Stimulated activated CD8-positive, alpha-beta memory T cell treated with anti-CD3 and anti-CD28 coated beads, Interleukin-15, amount 100 ng/mL, for 4 hours (primary cell): ENCODE data around the gene TNIK.
"Not testable (repeated sequence)": the region's sequence is repeated elsewhere in the genome, so short reads cannot be mapped to it uniquely, and the experiment has no call there.

Experiments used
- DNase-seq, 2 donors: peaks; one replicate each; pipeline ENCODE4 v3.0.0-alpha.2; 2020; ENCODE audit warnings: low read depth in 2 of 2

Gene TNIK

GRCh38 chr3:171384101-171384891 lies 75.9 kb downstream of the TNIK start:
- DNase-seq = no peak

DNA sequence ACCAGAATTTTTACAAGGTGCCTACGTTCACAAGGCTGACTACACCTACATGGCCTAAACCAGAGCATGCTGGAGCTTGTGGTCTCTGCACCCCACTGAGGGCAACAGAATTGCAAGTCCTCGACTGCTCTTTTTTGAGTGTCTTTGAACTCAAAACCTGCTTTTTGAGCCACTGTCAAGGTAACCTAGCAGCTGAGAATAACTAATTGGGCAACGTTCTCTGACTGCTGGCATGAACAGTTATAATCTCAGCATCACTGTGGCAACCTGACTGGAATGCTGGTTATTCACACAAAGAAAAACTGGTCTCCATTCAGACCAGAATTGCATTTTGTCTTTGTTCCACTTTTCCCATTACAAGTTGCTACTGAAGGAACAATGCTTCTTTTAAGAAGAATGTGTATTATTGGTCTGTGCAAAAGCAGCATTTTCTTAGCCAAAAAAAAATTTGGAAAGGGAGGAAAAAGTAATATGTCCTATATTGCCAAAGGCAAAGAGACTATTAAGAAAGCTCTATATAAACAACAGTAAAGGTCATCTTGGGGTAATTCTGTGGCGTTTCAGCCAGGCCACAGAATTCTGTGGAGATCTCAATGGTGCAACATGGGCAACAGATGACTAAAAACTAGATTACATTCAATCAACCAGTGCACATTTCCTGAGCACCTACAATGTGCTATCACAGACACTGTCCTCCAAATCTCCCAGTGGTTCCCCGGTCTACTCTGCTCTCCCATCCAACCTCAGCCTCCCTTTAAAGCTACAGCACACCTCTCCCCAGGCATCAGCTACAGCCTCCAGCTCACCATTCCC lies 76.8 kb downstream of the TNIK start:
- DNase-seq = no peak

DNA sequence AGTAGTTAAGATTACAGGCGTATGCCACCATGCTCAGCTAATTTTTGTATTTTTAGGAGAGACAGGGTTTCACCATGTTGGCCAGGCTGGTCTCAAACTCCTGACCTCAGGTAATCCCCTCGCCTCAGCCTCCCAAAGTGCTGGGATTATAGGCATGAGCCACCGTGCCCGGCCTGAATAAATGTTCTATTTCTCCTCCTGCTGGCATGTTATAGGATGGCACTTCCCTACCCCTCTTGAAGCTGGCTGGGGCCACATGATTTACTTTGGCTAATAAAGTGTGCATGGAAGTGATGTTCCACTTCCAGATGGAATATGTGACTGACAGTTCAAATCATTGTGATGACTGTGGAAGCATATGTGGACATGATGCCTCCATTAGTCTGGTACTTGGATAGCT lies 77.9 kb downstream of the TNIK start:
- not testable (repeated sequence) for DNase-seq

- no peak for DNase-seq
Observed at GRCh38 chr3:171380711-171381425, 79.3 kb downstream of the TNIK start.

GRCh38 chr3:171379961-171380483 lies 80.2 kb downstream of the TNIK start:
- DNase-seq = no peak

DNA sequence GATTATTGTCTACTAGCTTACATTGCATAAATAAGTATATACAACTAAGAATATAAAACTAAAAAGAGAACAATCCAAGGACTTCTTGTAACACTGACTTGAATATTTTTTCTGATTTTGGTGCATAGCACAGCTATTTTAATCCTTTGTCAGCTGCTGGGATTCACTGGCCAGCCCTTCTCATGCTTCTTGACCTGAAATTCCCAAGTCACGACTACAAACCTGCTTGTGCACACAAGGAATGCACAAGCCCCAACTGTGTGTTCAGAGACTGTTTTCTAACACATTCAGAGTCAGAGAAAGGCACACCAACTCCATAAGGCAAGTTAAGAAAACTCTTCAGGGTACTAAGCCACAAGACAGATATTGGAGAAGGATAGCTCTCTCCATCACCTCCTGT lies 80.9 kb downstream of the TNIK start:
- DNase-seq = no peak

DNA sequence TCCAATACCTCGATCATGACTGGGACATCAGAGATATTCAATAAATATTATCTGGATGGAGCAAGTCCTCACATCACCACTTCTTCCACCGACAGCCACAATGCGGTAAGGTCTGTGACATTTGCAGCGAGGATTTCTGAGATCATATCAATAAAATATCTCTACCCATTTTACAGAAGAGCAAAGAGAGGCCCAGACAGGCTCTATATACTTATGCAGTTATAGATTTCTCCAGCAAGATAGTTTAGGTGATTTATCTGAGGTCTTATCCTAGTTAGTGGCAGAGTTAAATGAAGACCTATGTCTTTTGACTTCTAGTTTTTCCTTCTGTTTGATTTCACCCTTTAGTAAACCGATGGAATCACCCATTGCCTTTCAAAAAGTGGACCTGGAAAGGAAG lies 81.6 kb downstream of the TNIK start:
- no peak for DNase-seq

DNA sequence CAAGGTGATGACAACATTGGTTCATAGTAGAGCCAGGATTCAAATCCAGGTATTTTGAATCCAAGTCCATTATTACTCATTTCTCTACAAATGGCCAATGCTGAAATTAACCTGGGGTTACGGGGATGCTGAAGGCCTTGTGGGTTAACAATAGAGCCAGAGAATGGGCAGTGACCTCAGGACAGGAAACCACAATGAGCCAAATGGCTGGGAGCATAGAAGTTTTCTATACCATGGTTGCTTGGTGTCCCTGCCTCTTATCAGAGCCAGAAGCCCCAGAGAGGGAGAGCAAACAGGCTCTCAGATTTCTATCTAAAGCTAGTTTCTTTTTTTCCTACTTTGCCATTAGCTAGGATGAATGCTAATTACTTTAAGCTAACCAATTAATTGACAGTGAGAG lies 82.3 kb downstream of the TNIK start:
- no peak for DNase-seq

DNA sequence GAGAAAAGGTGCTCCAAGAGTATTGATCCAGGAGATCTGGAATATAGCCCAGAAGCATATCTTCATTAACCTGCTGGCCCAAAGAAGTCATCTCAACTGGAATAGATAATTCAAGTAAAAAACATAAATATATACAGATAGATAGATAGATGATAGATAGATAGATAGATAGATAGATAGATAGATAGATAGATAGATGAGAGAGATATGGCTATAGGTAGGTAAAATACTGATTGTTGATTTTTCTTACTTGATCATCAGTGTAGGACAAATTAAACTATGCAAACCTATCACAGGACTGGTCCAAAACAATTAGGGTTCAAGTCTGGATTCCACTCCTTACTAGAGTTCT lies 83.6 kb downstream of the TNIK start:
- DNase-seq = no peak

DNA sequence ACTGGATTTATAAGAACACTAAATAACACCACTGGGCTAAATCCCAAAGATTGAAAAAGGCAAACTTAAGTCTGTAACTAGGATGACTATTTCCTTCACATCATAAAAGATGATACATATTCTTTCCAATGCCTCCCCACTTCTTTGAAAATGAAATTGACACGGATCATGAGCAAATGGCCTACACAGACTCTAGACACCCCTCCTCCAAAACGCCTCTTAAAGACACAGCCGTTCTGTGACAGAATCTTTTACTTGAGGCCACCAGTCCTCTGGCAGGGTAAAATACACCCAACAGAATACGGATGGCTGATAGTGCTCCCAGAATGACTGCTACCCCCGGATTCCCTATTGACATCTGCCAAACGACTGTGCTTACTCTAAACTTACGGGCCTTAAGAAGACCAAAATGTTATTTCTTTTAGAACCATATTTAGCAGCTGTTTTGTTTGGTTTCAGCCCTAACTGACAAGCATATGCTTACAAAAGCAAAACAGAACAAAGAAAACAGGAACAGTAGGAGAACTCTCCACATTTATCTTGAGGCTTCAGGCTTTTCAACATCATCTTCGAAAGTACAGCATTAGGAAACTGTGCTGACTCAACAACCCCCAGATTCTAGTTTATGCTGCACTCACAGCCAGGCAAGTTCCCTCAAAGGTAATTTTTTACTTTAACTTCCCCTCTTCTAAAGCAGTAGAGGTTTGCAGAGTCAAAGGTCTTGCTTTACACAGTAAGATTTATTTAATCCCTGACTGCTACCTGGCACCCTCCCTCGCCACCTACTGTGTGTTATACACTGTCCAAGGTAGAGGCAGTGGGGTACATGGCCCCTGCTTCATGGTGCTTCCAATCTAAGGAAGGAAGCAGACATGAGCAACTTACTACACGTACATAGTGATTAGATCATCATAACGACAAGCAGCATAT lies 84.3 kb downstream of the TNIK start:
- DNase-seq = no peak

DNA sequence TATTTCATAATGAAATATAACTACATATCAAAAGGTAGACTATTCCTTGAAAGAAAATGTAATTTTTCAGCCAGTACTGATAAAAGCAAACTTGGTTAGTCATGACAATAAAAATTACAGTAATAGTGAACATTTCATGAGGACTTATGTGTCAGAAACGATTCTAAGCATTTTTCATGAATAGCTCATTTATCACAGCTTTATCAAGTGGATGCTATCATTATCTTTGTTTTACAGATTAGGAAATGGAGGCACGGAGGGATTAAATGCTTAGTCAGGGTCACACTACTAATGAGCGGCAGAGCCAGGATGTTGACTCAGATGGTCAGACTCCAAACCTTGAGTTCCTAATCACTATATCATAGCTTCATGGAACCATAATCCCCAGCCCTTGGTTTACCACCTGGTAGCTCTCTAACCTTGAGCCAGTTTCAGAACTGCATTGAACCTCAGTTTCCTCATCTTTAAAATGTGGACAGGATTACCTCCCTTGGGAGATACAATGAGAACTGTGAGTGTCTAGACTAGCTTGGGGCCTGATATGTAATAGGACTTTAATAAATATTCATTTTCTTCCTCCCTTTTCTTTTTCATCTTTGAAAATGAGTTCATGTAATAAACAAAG lies 85.4 kb downstream of the TNIK start:
- no peak for DNase-seq

GRCh38 chr3:171374260-171374659 lies 85.9 kb downstream of the TNIK start:
- no peak for DNase-seq

- no peak for DNase-seq
Observed at GRCh38 chr3:171373711-171374110, 86.5 kb downstream of the TNIK start.

DNA sequence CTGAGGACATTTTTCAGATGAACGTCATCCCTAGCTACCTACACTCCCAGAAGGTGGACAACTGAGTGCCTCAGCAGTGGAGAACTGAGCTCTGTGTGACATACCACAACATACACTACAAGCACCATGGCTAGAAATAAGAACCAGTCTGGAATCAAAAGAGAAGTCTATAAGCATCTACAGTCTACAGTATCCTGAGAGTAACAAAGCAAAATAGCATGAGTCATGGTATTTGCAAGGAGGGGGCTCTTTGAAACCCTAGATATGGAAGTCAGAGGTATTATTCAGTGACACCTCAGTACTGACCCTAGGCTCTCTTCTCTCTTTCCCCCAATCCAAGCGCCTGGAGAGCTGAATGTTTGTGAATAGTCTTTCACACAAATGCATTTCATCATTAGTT lies 87.5 kb downstream of the TNIK start:
- no peak for DNase-seq

GRCh38 chr3:171371354-171371753 lies 88.9 kb downstream of the TNIK start:
- no peak for DNase-seq

DNA sequence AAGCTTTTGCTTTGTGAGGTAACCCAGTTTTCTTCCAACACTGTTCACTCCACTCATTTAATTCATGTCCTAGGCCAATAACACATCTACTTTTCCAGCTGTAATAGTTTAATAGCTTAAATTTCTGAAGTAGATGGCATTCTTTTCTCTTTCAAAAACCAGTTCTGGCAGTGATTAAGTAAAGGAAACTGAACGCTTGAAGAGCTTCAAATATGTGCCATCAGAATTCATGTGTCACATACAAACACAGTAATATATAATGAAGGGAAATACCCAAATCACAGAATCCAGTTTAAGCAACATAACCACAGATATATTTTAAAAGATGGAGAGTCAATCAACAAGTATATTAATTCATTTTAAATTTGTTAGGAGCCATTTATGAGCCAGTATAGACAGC lies 91.0 kb downstream of the TNIK start:
- DNase-seq = no peak

- DNase-seq = not testable (repeated sequence)
Observed at GRCh38 chr3:171366738-171367137, 93.5 kb downstream of the TNIK start.

DNA sequence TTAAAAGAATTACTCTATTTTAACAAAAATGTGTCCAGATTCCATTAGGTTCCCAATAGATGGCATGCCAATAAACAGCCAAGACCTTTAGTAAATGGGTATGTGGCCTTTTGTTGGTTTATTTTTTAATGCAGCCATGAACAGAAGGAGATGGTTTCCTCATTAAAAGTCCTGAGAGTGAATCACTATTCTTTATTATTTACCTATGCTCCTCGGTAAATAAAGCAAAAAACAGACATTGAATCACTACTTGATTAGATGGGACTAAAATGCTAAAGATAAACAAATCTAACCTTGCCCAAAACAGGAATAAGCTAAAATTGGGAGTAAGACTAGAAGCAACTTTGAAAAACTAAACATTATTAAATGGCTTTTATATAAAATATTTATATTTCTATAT lies 94.2 kb downstream of the TNIK start:
- no peak for DNase-seq

- DNase-seq = no peak
Observed at GRCh38 chr3:171365489-171365888, 94.7 kb downstream of the TNIK start.

- no peak for DNase-seq
Observed at GRCh38 chr3:171364500-171364899, 95.7 kb downstream of the TNIK start.

- DNase-seq = no peak
Observed at GRCh38 chr3:171363202-171363601, 97.0 kb downstream of the TNIK start.
